Measurements from ENCODE around the gene NDUFAF4.

NDUFAF4 gene

GRCh38 chr6:96876886-96877545, 20.7 kb downstream of the NDUFAF4 start:
- DNase-seq (ENCODE audit: insufficient read length, low spot score) (no peak), FAIRE-seq (no peak)
- no peak for TF ChIP-seq POLR2A (IDR thresholded peaks at IDR 0.05; ENCODE audit: low read depth, low read length)

GRCh38 chr6:96872976-96873375, 24.7 kb downstream of the NDUFAF4 start:
- no peak for TF ChIP-seq POLR2A (IDR thresholded peaks at IDR 0.05; ENCODE audit: low read depth, low read length)
- no peak for FAIRE-seq
- DNase-seq (ENCODE audit: insufficient read length, low spot score) = no peak

- FAIRE-seq = no peak
- DNase-seq (ENCODE audit: insufficient read length, low spot score) = no peak
- TF ChIP-seq POLR2A (IDR thresholded peaks at IDR 0.05; ENCODE audit: low read depth, low read length) = no peak
Observed at GRCh38 chr6:96865055-96865405, 32.7 kb downstream of the NDUFAF4 start.

- DNase-seq (ENCODE audit: insufficient read length, low spot score) (no peak), FAIRE-seq (no peak)
- TF ChIP-seq POLR2A (IDR thresholded peaks at IDR 0.05; ENCODE audit: low read depth, low read length) = no peak
Observed at GRCh38 chr6:96864216-96865054, 33.3 kb downstream of the NDUFAF4 start.

- TF ChIP-seq POLR2A (IDR thresholded peaks at IDR 0.05; ENCODE audit: low read depth, low read length) = no peak
- DNase-seq (ENCODE audit: insufficient read length, low spot score) = no peak
- no peak for FAIRE-seq
Observed at GRCh38 chr6:96862560-96862959, 35.1 kb downstream of the NDUFAF4 start.

- no peak for FAIRE-seq
- no peak for TF ChIP-seq POLR2A (IDR thresholded peaks at IDR 0.05; ENCODE audit: low read depth, low read length)
- no peak for DNase-seq (ENCODE audit: insufficient read length, low spot score)
Observed at GRCh38 chr6:96861588-96861987, 36.1 kb downstream of the NDUFAF4 start.

- FAIRE-seq = no peak
- TF ChIP-seq POLR2A (IDR thresholded peaks at IDR 0.05; ENCODE audit: low read depth, low read length) = no peak
- DNase-seq (ENCODE audit: insufficient read length, low spot score) = no peak
Observed at GRCh38 chr6:96856856-96857255, 40.8 kb downstream of the NDUFAF4 start.

- TF ChIP-seq POLR2A (IDR thresholded peaks at IDR 0.05; ENCODE audit: low read depth, low read length) = no peak
- FAIRE-seq (no peak), DNase-seq (ENCODE audit: insufficient read length, low spot score) (no peak)
Observed at GRCh38 chr6:96853083-96853482, 44.6 kb downstream of the NDUFAF4 start.

- DNase-seq (ENCODE audit: insufficient read length, low spot score) (no peak), FAIRE-seq (no peak)
- no peak for TF ChIP-seq POLR2A (IDR thresholded peaks at IDR 0.05; ENCODE audit: low read depth, low read length)
Observed at GRCh38 chr6:96852605-96853004, 45.1 kb downstream of the NDUFAF4 start.

- TF ChIP-seq POLR2A (IDR thresholded peaks at IDR 0.05; ENCODE audit: low read depth, low read length) = no peak
- no peak for DNase-seq (ENCODE audit: insufficient read length, low spot score)
- FAIRE-seq = no peak
Observed at GRCh38 chr6:96851858-96852257, 45.8 kb downstream of the NDUFAF4 start.

- DNase-seq (ENCODE audit: insufficient read length, low spot score) (no peak), FAIRE-seq (no peak)
- no peak for TF ChIP-seq POLR2A (IDR thresholded peaks at IDR 0.05; ENCODE audit: low read depth, low read length)
Observed at GRCh38 chr6:96849615-96850014, 48.1 kb downstream of the NDUFAF4 start.

GRCh38 chr6:96844530-96844929, 53.2 kb downstream of the NDUFAF4 start:
- no peak for TF ChIP-seq POLR2A (IDR thresholded peaks at IDR 0.05; ENCODE audit: low read depth, low read length)
- no peak for DNase-seq (ENCODE audit: insufficient read length, low spot score)
- FAIRE-seq = no peak

- FAIRE-seq (no peak), DNase-seq (ENCODE audit: insufficient read length, low spot score) (no peak)
- TF ChIP-seq POLR2A (IDR thresholded peaks at IDR 0.05; ENCODE audit: low read depth, low read length) = no peak
Observed at GRCh38 chr6:96841345-96841744, 56.3 kb downstream of the NDUFAF4 start.

All from H54 (cell line).